K562 (cell line): ENCODE results near the gene POLR2J. TPM values are rescaled to one million over a fixed set of nuclear protein-coding genes. Genes with fewer than 3 reads are reported as not detected.

ENCODE experiments used
- ATAC-seq: fragments of 200-7000 bp; cut with Tn5 transposase; 3 replicates; pipeline ENCODE4 v1.9.1; 2020; ENCODE audit warnings: moderate library complexity
- BruUV-seq: library from RNA; stranded (reverse); fragments of 400-500 nt; replicated peaks from 2 replicates; lab custom pipeline; 2021; lab: Mats Ljungman, UMichigan
- CTCF ChIA-PET: fragments of 300-600 bp; formaldehyde crosslinking; extraction: SDS; loops from one replicate; lab custom pipeline; 2021; ENCODE audit warnings: low intra/inter-chr PET ratio; lab: Yijun Ruan, JAX
- POLR2A ChIA-PET: fragments of 300-600, 350-650 bp; sonication (Branson Sonifier 250); formaldehyde crosslinking; extraction: SDS; loops from one replicate; lab custom pipeline; 2021; ENCODE audit warnings: antibody characterized with exemption, inconsistent platforms; lab: Yijun Ruan, JAX
- DNase-seq, 4 experiments: peaks; one replicate each; pipeline versions ENCODE4 v3.0.0 to v3.0.0-alpha.2; 2011 to 2018; ENCODE audit warnings: low spot score in 3 of 4, mixed read lengths in 3 of 4; ENCODE audit errors: extremely low read depth in 1 of 4
- FAIRE-seq: peaks from 2 replicates; lab custom pipeline; 2011; peaks lifted over from hg19 to GRCh38; lab: Jason Lieb, UNC
- H2AFZ ChIP-seq: 2 replicates; pipeline ENCODE4 v1.6.0; 2011; ENCODE audit warnings: low read depth, low read length, control low read depth, inconsistent platforms
- H3K27ac ChIP-seq: fragments of 200-600 bp; 3 replicates; pipeline ENCODE4 v1.8.0; 2011; ENCODE audit warnings: low read depth, mild to moderate bottlenecking, control low read depth, inconsistent platforms, low read length, moderate library complexity, mixed read lengths; ENCODE audit errors: extremely low read depth
- H3K27me3 ChIP-seq, 2 experiments: fragments of 300-600 bp in 1 of 2; 2 replicates in 1 of 2; 3 replicates in 1 of 2; pipeline versions ENCODE4 v1.6.0 to v1.8.0; 2011; ENCODE audit warnings: inconsistent platforms in 2 of 2, low read length in 2 of 2, mild to moderate bottlenecking in 1 of 2, mixed read lengths in 1 of 2, moderate library complexity in 1 of 2; ENCODE audit not compliant: control insufficient read depth in 2 of 2, insufficient read depth in 2 of 2
- H3K36me3 ChIP-seq: fragments of 300-600 bp; 3 replicates; pipeline ENCODE4 v1.8.0; 2011; ENCODE audit warnings: mild to moderate bottlenecking, low read length, inconsistent platforms; ENCODE audit not compliant: control insufficient read depth, insufficient read depth
- H3K4me1 ChIP-seq, 2 experiments: fragments of 200-600 bp in 1 of 2; replicated peaks in 1 of 2; 2 replicates in 1 of 2; 3 replicates in 1 of 2; pipeline versions ENCODE4 v1.5.1 to v1.8.0; 2011; ENCODE audit warnings: inconsistent platforms in 2 of 2, low read length in 2 of 2, mild to moderate bottlenecking in 1 of 2, mixed read lengths in 1 of 2, moderate library complexity in 1 of 2; ENCODE audit not compliant: control insufficient read depth in 2 of 2, insufficient read depth in 2 of 2
- H3K4me2 ChIP-seq: 2 replicates; pipeline ENCODE4 v1.6.1; 2011; ENCODE audit warnings: low read length, control low read depth, inconsistent platforms, mixed read lengths; ENCODE audit not compliant: insufficient read depth
- H3K4me3 ChIP-seq: fragments of 200-600 bp; sonication (generic), shearing (Covaris generic); 2 replicates; pipeline ENCODE4 v1.5.1; 2016; ENCODE audit warnings: control low read depth, inconsistent platforms
- H3K79me2 ChIP-seq: fragments of 200-600 bp; 3 replicates; pipeline ENCODE4 v1.8.0; 2011; ENCODE audit warnings: low read length, inconsistent platforms; ENCODE audit not compliant: control insufficient read depth, insufficient read depth
- H3K9ac ChIP-seq, 2 experiments: 2 replicates each; pipeline versions ENCODE4 v1.6.0 to v1.6.1; 2011; ENCODE audit warnings: low read depth in 2 of 2, low read length in 2 of 2, control low read depth in 1 of 2, inconsistent platforms in 1 of 2, mild to moderate bottlenecking in 1 of 2, mixed read lengths in 1 of 2; ENCODE audit not compliant: insufficient read depth in 1 of 2
- H3K9me1 ChIP-seq: one replicate; pipeline ENCODE4 v1.6.0; 2011; ENCODE audit warnings: inconsistent platforms, mild to moderate bottlenecking, low read length, moderate library complexity; ENCODE audit not compliant: control insufficient read depth, insufficient read depth
- H3K9me3 ChIP-seq: replicated peaks from 2 replicates; pipeline ENCODE4 v1.5.1; 2011; ENCODE audit warnings: low read depth, low read length, inconsistent platforms; ENCODE audit not compliant: control insufficient read depth, insufficient read depth
- H4K20me1 ChIP-seq: replicated peaks from 2 replicates; pipeline ENCODE4 v1.6.1; 2011; ENCODE audit warnings: low read length, inconsistent platforms, mixed read lengths; ENCODE audit not compliant: control insufficient read depth, insufficient read depth
- CBFB ChIP-seq: sonication (generic); formaldehyde crosslinking; IDR thresholded peaks from 2 replicates; pipeline ENCODE4 v1.4.0; 2020; ENCODE audit warnings: mild to moderate bottlenecking, missing genetic modification reagents
- FOXA1 ChIP-seq: fragments of 450-650 bp; IDR thresholded peaks from 2 replicates; pipeline ENCODE4 v1.6.1; 2016; ENCODE audit warnings: mild to moderate bottlenecking, borderline replicate concordance
- WHSC1 ChIP-seq: IDR thresholded peaks from one replicate; pipeline ENCODE4 v1.6.1; 2012; ENCODE audit warnings: low read length, control low read depth, inconsistent platforms
- ZNF778 ChIP-seq: fragments of 450-650 bp; formaldehyde crosslinking; IDR thresholded peaks from 2 replicates; pipeline ENCODE4 v1.4.0; 2020; ENCODE audit warnings: mild to moderate bottlenecking, moderate library complexity
- WGBS: fragments of 100-300 bp; shearing (Covaris generic); methylation state at CpG from one replicate; pipeline ENCODE4 v1.1.6; 2016; ENCODE audit warnings: low coverage, mixed read lengths; ENCODE audit not compliant: insufficient coverage; ENCODE audit errors: missing lambda C conversion rate; 5-methylcytosine and 5-hydroxymethylcytosine counted together
- in situ Hi-C: fragments of 300-500 bp; cut with MboI; formaldehyde crosslinking; loops from 4 replicates; pipeline ENCODE4 v1.15.0; 2018; ENCODE audit warnings: inconsistent platforms, mixed read lengths
- intact Hi-C: fragments of 100-400 bp; cut with micrococcal nuclease; formaldehyde crosslinking; loops from 2 replicates; pipeline ENCODE4 v1.14.2; 2022
- polyA plus RNA-seq, 8 experiments: library from polyadenylated mRNA; depleted of rRNA in 4 of 8; stranded (reverse) in 5 of 8; unstranded in 3 of 8; fragments of >200 nt; fragmentation: Nextera tagmentation in 2 of 8; fragmentation: Illumina TruSeq in 1 of 8; extraction: Ambion mirVana in 2 of 8; extraction: Trizol in 1 of 8; gene quantifications; 2 replicates each; pipeline versions ENCODE4 v1.2.1 to v1.2.3, GENCODE V29; 2011 to 2014; ENCODE audit warnings: inconsistent platforms in 1 of 8, missing spikeins in 1 of 8
- total RNA-seq, 7 experiments: library from RNA; depleted of rRNA in 6 of 7; stranded (reverse); fragments of >200 nt in 6 of 7; fragmentation: Illumina TruSeq in 2 of 7; extraction: Trizol in 2 of 7; gene quantifications; 2 replicates each; pipeline versions ENCODE4 v1.2.1 to v1.2.3, GENCODE V29; 2011 to 2021; ENCODE audit warnings: low replicate concordance in 1 of 7
- TF ChIP-seq, protein P1 (sequence below): fragments of 450-650 bp; IDR thresholded peaks from 2 replicates; pipeline ENCODE4 v1.7.1; 2018; ENCODE audit warnings: mild to moderate bottlenecking, low read depth; ENCODE audit not compliant: partially characterized antibody

Gene POLR2J
- total and polyA plus RNA-seq, 9 of the 15 experiments (the other 6 are each of a cell fraction or from before 2014, with no cell fraction given): 32.3 to 220 (median 113) TPM

DNA sequence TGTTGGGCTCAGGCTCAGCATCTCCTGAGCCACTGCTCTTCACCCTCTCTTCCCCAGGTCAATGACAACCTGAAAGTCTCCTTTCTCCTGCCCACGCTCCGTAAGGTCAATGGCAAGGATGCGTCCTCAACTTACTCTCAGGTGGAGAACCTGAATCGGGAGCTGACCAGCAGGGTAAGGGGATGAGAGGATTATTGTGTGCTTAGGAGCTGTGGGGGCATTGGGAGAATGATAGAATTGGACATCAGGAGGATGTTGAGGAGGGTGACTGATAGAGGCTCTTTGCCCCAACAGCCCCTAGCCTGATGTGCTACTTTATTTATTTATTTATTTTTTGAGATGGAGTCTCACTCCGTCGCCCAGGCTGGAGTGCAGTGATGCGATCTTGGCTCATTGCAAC lies 12.6 kb downstream of the POLR2J start:
- H3K9me1 ChIP-seq: peaks cover 5% of the 10 kb centered on the region
- no peaks in the 10 kb centered on the region for H4K20me1 ChIP-seq
- DNase-seq (no peak), ATAC-seq (no peak), FAIRE-seq (no peak)
- intact Hi-C loops: no loop called here
- H3K4me2 ChIP-seq: peak overlapping the region; percentile 95
- H3K4me3 ChIP-seq: peak overlapping the region; percentile 93; the same call in 1 of the 2 replicates
- peaks cover 42% of the 10 kb centered on the region for H3K79me2 ChIP-seq
- no peak overlapping the region for H2AFZ ChIP-seq
- in situ Hi-C loops: loop anchor here (25.0 kb wide), 2 partner anchors 96 to 196 kb away; partner anchors contain the start of genes POLR2J2, POLR2J3, SPDYE2 and SPDYE2B
- 92% methylated on average over 7 of the region's 7 CpGs for WGBS
- H3K4me1 ChIP-seq: peaks cover 11 to 61% of the 10 kb centered on the region in 2 experiments; a peak in 3 of 5 replicates
- BruUV-seq: no TSS peak
- no peak overlapping the region for H3K27ac ChIP-seq
- CTCF ChIA-PET: interaction anchor here (1.4 kb wide), 1 partner anchor 54 kb away, joined by 4 read pairs; no protein-coding TSS in a partner anchor
- no peaks in the 10 kb centered on the region for H3K27me3 ChIP-seq
- TF ChIP-seq, protein P1, sequence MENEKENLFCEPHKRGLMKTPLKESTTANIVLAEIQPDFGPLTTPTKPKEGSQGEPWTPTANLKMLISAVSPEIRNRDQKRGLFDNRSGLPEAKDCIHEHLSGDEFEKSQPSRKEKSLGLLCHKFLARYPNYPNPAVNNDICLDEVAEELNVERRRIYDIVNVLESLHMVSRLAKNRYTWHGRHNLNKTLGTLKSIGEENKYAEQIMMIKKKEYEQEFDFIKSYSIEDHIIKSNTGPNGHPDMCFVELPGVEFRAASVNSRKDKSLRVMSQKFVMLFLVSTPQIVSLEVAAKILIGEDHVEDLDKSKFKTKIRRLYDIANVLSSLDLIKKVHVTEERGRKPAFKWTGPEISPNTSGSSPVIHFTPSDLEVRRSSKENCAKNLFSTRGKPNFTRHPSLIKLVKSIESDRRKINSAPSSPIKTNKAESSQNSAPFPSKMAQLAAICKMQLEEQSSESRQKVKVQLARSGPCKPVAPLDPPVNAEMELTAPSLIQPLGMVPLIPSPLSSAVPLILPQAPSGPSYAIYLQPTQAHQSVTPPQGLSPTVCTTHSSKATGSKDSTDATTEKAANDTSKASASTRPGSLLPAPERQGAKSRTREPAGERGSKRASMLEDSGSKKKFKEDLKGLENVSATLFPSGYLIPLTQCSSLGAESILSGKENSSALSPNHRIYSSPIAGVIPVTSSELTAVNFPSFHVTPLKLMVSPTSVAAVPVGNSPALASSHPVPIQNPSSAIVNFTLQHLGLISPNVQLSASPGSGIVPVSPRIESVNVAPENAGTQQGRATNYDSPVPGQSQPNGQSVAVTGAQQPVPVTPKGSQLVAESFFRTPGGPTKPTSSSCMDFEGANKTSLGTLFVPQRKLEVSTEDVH: no peak
- TF ChIP-seq CBFB (CRISPR knock-in tag) (0 out of 2 replicates have a peak, but pooled peaks have one; percentile 30), FOXA1 (no peak), ZNF778 (CRISPR knock-in tag) (no peak), WHSC1 (no peak)
- H3K36me3 ChIP-seq: peaks cover 46% of the 10 kb centered on the region; the same call in 2 of the 3 replicates
- POLR2A ChIA-PET: no interaction called here
- peak overlapping the region; percentile 96; a peak in 3 of 4 replicates for H3K9ac ChIP-seq
- H3K9me3 ChIP-seq: no peaks in the 10 kb centered on the region
